ENCODE results near the gene CASP9. TPM values are rescaled to one million over a fixed set of nuclear protein-coding genes. Genes with fewer than 3 reads are reported as not detected.
"Not testable (repeated sequence)": the region's sequence is repeated elsewhere in the genome, so short reads cannot be mapped to it uniquely, and the experiment has no call there.

CASP9 gene
- polyA plus RNA-seq, 3 donors, result 22.6 to 26.9 (median 25.8) TPM

DNA sequence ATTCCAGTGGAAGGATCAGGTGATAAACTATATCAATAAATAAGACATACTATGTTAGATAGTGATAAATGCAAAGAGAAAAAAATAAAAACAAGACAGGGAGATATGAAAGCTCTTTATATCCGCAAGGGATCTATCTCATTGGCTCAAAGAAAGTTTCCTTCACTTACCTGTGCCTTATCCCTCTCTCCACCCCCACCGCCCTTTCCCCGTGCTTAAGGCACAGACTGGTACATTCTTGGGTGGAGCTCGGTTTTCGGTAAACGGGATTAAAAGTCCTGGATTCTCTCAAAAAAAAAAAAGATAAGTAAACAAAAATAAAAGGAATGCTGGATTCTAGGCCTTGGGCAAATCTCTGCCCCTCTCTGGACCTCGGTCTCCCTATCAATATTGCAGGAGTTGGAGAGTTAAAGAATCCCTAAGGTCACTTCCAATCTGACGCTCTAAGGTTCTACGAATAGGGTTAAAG is 2.0 kb upstream of the CASP9 start:
- DNase-seq (ENCODE audit: low read depth in 3 of 3, low spot score in 2 of 3), result no peak

DNA sequence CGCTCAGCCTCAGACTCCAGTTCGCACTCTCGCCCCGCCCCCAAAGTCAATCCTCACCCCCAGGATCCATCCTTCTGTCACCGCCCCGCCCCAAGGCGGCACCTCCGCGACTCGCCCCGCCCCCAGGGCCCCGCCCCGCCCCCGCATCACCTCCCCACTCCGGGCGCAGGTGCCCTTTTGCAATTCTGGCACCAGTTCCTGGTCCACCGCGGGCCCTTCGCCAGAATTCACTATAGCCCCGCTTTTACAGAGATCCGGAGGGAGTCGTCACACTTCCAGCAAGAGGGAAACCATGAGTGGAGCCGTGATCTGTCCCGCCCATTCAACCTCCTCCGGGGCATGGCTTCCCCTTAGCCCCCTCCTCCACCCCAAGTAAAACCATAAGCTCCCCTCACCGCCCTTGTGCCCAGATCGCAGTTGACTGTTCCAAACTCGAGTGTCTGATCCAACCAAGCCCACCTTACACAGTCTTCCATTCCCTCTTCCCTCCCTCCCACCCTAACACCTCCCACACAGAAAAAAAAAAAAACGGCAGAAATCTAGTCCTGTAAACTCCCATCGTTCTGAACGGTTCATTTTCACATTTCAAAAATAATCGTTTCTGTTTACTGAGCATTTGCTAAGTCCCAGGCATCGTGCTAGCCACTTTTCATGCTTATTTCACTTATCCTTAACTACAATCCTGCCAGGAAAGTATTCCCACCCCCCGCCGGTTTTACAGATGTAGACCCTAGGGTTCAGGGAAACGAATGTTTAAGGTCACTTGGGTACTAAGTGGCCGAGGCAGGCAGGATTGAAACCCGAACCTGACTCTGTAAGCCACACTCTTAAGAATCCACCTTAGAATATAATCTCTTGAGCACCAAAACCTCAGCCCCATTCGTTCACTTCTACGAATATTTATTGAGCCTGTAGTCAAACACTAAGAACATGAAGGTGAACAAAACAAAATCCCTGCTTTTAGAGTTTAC is 1.3 kb upstream of the CASP9 start:
- DNase-seq (ENCODE audit: low read depth in 3 of 3, low spot score in 2 of 3), result peak in 1 of 3 donors; percentile 51

DNA sequence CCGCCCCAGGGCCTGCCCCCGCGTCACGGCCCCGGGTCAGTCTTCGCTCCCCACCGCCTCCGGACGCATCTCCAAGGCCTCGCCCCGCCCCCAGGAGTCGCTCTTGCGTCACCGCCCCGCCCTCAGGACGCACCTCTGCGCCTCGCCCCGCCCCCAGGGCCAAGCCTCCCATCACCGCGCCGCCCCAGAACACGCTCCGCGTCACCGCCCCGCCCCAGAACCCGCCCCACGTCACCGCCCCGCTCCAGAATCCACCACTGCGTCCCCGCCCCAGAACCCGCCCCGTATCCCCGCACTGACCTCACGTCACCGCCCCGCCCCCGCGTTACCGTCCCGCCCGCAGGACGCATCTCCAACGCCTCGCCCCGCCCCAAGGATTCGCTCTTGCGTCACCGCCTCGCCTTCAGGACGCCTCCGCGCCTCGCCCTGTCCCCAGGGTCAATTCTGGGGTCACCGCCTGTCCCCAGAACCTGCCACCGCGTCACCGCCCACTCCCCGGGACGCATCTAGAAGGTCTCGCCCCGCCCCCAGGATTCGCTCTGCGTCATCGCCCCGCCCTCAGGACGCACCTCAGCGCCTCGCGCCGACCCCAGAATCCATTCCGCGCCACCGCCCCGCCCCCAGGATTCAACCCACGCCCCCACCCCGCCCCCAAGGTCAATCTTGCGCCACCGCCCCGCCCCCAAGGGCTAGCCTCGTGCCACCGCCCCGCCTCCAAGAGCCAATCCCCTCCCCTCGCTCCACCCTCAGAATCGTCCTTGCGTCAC is 451 bp upstream of the CASP9 start:
- DNase-seq (ENCODE audit: low read depth in 3 of 3, low spot score in 2 of 3), result peak; percentile 88 to 97 (median 95)

DNA sequence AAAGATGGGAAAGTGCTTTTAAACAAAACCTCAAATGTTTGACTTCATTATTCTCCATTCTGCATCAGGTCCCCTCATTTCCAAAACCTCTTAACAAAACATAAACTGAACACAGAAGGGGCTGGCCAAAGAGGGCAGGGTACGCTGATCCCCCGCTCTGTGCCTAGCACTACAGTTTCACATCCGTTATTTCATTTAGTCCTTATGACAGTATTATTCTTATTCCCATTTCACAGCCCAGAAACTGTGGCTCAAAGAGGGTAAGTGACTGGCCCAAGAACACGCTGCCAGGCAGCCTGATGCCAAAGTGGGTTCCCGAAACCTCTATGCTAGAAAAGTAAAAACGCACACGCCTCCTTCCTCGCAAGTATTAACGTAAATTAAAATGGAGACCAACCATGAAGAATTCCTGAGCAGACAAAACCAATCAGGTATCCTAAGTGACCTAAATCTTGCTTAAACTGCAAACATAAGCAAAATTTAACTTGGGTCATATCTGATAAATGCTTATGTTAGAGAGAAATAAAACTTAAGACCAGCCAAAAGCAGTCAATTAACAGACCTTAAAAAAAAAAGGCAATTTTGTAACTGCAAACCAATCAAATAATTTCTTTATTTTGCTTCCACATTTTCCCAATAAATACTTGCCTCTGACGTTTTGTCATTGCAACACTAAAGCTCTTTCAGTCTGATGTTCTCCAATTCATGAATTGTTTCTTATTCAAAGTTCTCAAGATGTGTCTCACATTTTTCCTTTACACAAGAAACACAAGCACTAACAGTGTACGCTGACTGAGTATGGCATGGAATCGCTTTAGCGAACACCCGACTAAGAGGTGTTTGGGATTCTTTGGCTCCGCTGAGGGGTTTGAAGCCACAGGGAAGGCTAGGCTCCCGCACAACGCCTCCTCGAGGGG is 653 bp downstream of the CASP9 start:
- DNase-seq (ENCODE audit: low read depth in 3 of 3, low spot score in 2 of 3), result no peak

DNA sequence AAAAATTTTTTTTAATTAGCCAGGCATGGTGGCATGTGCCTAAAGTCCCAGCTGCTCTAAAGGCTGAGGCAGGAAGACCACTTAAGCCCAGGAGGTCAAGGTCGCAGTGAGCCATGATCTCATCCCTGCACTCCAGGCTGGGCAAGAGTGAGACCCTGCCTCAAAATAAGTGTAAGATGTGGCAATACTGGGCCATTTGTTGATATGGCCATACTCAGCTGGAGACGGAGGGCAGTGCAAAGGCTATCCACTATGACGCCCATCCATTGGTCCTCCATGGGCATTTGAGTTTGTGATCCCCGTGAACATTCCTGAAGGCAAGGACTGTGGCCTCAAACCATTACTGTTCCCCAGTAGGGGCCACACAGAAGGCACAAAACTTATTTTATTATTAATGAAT is 1.5 kb downstream of the CASP9 start:
- DNase-seq (ENCODE audit: low read depth in 3 of 3, low spot score in 2 of 3), result no peak

DNA sequence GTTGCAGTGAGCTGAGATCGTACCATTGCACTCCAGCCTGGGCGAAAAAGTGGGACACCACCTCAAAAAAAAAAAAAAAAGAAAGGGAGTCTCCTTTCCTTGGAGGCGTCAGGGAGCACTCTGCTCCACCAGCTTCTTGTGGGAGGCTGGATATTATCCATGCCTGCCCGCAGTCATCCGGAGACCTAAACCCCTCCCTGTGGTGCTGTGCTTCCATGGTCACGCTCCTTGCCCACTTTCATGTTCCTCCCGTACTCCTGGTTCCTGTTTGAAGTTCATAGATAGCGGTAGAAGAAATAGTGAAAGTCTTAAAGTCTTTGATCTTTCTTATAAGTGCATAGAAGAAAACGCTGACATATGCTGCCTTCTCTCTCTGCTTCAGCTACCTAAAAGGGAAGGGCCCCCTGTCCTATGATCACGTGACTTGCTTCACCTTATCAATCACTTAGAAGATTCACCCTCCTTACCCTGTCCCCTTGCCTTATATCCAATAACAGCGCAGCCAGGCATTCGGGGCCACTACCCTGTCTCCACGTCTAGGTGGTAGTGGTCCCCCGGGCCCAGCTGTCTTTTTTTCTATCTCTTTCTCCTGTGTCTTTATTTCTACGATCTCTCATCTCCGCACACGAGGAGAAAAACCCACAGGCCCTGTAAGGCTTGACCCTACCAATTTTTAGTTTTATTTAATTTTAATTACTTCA is 2.7 kb downstream of the CASP9 start:
- not testable (repeated sequence) for DNase-seq (ENCODE audit: low read depth in 3 of 3, low spot score in 2 of 3)

DNA sequence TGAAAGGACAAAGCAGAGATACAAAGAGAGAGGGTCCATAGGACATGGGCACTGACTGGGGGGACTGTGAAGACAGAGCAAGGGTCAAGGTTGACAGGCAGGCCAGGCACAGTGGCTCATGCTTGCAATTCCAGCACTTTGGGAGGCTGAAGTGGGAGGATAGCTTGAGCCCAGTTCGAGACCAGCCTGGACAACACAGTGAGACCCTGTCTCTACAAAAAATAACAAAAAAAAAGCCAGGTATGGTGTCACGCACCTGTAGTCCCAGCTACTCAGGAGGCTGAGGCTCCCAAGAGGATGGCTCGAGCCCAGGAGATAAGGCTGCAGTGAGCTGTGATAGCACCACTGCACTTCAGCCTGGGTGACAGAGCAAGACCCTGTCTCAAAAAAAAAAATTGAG is 4.4 kb downstream of the CASP9 start:
- DNase-seq (ENCODE audit: low read depth in 3 of 3, low spot score in 2 of 3), result no peak

DNA sequence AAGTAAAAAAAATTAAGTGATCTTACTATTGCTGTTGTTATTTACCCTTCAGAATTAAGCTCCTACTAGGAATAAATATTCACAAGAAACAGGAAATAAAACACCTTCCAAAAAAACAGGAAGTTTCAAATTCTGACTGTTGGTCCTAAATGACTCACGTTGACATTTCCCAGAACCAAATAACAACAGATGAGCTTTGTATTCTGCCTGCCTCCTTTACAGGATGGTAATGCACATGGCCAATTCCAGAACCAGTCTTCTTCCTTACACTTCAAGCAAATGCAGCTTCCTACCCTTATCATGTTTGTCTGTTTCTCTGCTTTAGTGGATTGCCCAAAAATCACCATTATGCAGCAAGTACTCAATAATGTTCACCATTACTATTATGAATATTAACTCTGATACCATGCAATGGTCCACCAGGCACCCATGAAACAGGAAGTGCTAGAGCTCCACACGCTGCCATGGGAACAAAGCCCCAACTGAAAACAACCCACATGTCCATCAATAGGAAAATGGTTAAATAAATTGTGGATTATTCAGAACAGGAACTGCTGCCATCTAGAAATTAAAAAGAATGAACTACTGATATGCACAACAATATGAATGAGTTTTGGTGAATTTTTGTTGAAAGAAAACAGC is 8.9 kb downstream of the CASP9 start:
- no peak for DNase-seq (ENCODE audit: low read depth in 3 of 3, low spot score in 2 of 3)

DNA sequence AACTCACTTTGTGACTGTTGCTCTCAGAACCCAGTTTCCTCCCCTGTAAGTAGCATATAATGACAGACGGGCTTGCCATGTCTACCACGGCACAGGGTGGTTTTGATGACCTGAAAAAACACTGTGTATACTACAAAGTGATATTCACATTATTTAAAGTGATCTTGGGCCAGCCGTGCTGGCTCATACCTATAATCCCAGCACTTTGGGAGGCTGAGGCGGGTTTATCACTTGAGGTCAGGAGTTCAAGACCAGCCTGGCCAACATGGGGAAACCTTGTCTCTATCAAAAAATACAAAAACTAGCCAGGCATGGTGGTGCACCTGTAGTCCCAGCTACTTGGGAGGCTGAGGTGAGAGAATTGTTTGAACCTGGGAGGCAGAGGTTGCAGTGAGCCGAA is 9.5 kb downstream of the CASP9 start:
- not testable (repeated sequence) for DNase-seq (ENCODE audit: low read depth in 3 of 3, low spot score in 2 of 3)

DNA sequence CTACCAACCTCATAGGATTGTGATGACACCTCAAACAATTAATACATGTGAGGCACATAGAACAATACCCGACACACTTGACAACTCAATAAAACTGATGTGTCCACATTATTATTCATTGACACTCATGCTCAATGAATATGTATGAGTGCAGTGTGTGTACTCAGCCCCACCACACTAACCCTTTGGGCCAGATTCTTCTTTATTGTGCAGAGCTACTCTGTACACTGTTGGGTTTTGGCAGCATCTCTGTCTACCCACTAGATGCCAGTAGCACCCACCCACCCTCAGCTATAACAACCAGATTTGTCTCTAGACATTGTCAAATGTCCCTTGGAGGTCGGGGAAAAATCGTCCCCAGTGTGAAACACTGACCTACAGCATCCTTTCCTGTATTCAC is 10.1 kb downstream of the CASP9 start:
- DNase-seq (ENCODE audit: low read depth in 3 of 3, low spot score in 2 of 3), result no peak

DNA sequence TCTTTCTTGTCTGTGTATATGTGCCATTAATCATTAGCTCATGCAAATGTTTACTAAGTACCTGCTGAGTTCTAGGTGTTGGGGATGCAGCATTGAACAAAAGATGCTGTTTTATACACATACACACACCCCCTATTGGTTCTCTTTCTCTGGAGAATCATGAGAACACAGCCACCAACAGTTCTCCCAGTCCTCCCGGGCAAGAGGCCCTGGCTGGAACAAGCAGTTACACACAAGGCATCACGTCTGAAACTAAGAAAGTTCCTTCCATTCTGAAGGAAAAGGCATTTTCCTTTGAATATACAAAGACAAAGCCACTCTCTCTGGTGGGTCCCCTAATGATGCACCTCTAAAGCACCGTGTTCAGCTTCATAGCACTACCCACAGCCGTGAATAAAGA is 10.8 kb downstream of the CASP9 start:
- DNase-seq (ENCODE audit: low read depth in 3 of 3, low spot score in 2 of 3), result no peak

DNA sequence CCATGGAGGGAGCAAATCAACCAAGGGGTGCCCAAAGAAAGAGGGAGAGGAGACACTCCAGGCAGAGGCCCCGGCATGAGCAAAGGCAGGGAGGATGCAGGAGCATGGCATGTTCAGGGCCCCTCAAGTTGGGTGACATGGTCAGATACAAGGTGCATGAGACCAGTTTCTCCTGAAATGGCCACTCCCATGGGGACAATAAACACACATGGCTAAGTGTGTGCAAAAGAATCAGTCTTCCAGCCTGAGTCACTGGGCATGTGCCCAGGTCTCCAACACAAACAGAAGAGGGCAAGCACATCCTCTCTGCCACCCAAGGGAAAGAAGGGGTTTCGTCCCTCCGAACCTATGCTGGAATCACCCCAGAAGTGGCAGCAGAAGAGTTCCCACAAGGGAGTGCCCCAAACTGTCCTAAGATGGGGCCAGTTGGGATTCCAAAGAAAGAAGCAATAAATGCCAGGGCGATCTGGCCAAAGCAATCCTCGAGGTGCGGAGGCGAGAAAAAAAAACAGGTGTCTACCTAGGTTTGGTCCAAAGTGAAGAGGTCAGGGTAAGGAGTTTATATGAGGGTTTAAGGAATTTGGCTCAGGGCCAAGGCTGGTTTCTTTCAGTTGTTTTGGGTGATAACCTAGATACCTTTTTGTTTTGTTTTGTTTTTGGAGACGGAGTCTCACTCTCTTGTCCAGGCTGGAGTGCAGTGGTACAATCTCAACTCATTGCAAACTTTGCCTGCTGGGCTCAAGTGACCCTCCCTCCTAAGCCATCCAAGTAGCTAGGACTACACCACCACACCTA is 13.2 kb downstream of the CASP9 start:
- no peak for DNase-seq (ENCODE audit: low read depth in 3 of 3, low spot score in 2 of 3)

DNA sequence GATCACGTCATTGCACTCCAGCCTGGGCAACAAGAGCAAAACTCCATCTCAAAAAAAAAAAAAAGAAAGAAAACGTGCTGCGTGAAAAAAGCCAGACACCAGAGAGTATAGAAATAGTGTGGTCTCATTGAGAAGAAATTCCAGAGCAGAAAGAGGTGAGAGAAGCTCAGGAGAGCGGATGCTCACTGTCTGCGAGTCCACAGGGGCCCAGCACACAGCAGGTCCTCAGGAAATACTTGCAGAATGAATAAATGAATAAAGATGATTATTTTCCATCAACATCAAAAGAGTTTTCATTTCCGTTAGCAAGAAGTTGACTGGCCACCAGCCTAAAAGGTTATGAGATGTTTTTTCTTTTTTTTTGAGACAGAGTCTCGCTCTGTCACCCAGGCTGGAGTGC is 14.4 kb downstream of the CASP9 start:
- DNase-seq (ENCODE audit: low read depth in 3 of 3, low spot score in 2 of 3), result no peak

DNA sequence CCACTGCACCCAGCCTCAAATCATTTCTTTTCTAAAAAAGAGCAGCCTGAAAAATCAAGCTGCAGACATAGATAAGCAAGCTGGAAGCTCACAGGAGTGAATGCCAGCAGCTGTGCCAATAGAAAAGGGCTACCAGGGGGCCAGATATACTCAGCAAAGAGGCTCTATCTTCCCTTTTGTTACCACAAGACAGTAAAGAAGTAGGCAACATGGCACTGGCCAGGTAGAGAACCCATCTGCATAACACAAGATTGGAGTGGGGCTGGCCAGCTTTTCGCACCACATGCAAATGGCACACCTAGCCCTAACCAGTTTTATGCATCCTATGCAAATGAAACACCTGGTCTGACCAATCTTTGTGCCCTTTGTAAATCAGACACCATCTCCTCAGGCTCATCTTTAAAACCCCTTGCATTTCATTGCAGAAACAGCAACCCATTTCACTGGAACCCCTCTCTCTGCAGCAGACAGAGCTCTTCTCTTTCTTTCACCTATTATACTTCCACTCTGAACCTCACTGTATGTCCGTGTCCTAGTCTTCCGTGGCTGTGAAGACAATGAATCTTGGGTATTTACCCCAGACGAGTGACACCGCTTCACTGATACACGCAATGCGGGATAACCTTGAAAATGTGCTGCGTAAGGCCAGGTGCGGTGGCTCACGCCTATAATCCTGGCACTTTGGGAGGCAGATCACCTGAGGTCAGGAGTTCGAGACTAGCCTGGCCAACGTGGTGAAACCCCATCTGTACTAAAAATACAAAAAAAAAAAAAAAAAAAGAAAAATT is 15.1 kb downstream of the CASP9 start:
- no peak for DNase-seq (ENCODE audit: low read depth in 3 of 3, low spot score in 2 of 3)

DNA sequence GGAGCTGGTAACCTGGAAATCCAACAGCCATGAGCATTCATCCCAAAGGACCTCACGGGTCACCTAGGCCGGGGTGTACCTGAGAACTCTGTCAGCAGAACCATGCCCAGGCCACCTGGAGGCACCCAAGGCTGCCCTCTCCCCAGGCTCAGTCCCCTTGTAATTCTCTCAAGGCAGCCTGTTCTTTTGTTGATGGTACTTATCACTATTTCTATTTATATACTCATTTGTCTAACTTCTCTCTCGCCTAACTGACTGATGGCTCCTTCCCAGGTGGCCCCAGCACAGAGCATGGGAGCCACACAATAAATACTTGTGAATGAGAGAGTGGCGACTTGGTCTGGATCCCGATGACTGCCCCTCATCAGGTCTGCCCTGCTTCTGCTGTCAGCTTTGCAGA is 16.7 kb downstream of the CASP9 start:
- DNase-seq (ENCODE audit: low read depth in 3 of 3, low spot score in 2 of 3), result no peak

DNA sequence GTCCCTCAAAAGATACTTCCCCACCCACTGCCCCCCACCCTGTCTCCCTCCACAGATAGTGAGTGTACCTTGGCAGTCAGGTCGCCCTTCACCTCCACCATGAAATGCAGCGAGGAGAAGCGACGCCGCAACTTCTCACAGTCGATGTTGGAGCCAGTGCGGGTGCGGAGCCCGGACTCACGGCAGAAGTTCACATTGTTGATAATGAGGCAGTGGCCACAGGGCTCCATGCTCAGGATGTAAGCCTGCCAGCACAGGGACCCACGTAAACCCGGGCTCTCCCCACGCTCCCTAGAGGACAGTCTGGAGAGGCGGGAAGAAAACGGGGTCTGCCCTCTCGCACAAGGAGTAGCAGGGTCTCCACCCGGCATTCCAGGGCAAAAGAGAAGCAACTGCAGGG is 17.2 kb downstream of the CASP9 start:
- no peak for DNase-seq (ENCODE audit: low read depth in 3 of 3, low spot score in 2 of 3)

DNA sequence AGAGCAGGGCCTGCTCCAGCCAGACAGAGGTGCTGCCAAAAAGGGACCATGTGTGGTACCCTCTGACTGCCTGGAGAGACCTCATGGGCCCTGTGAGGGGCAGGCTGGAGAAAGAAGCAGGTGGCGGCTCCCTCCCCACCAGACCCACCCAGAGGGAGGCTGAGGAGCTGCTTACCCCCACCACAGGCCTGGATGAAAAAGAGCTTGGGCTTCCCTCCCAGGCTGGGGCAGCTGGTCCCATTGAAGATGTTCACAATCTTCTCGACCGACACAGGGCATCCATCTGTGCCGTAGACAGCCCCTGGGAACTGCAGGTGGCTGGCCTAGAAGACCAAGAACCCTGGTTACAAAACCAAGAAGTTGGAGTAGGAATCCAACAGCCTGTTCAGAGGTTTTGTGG is 19.6 kb downstream of the CASP9 start:
- no peak for DNase-seq (ENCODE audit: low read depth in 3 of 3, low spot score in 2 of 3)

All from right renal cortex interstitium (tissue), 3 donors.